ENCODE data around the gene NMRAL1.
A peak's percentile ranks its signal among the peaks of the same experiment; 100 is the strongest.

NMRAL1 gene

GRCh38 chr16:4415538-4416199, 58.8 kb downstream of the NMRAL1 start:
- peak overlapping the region; percentile 92 to 97 (median 93) for H3K4me3 Mint-ChIP-seq
- H3K9me3 Mint-ChIP-seq = no peaks in the 10 kb centered on the region
- peak overlapping the region; percentile 8 to 54 (median 14) for H3K27ac Mint-ChIP-seq
- H3K36me3 Mint-ChIP-seq (ENCODE audit: low read depth) = no peaks in the 10 kb centered on the region
- peaks cover 8% of the 10 kb centered on the region for H3K27me3 Mint-ChIP-seq (ENCODE audit: low read depth)
- peaks cover 41% of the 10 kb centered on the region for H3K4me1 Mint-ChIP-seq
- TF ChIP-seq CTCF (IDR thresholded peaks at IDR 0.05; ENCODE audit: unreplicated experiment in 3 of 3) = no peak

DNA sequence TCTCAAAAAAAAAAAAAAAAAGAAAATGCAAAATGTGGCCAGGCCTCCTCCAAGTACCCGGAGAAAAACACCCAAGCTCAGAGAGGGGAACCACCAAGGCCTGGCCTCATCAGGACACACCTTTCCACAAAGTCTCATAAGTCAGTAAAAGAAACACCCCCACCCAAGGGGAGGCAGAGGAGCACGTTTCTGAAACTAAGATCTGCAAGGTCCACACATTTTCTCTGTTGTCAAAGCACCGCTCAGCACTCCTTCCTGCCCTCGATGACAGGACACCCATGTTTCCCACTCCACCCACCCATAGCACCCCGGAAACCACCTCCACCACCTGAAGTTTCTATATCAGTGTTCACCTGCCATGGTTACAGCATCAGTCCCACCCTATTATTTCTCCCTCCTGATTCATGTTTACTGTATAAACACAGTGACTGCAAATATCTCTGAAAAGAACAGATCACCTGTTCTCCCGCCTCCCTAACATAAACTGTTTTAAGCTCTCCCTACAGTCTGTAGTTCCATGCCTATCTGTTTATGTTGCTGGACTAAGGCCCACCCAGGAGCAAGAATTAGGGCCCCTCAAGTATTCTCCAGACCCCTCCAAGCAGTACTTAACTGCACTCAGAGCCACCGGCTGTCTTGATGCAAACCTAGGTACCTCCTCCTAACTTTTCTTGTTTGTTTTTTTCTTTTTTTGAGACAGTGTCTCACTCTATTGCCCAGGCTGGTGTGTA, 60.1 kb downstream of the NMRAL1 start:
- Mint-ChIP-seq H3K27me3 (ENCODE audit: low read depth) (peaks cover 4% of the 10 kb centered on the region), H3K4me3 (peak overlapping the region; percentile 73 to 97 (median 92)), H3K27ac (peak overlapping the region in 1 of 3 experiments; percentile 52), H3K9me3 (no peaks in the 10 kb centered on the region), H3K36me3 (ENCODE audit: low read depth) (no peaks in the 10 kb centered on the region), H3K4me1 (peaks cover 48% of the 10 kb centered on the region)
- no peak for TF ChIP-seq CTCF (IDR thresholded peaks at IDR 0.05; ENCODE audit: unreplicated experiment in 3 of 3)

- Mint-ChIP-seq H3K27me3 (ENCODE audit: low read depth) (no peaks in the 10 kb centered on the region), H3K9me3 (no peaks in the 10 kb centered on the region), H3K4me1 (peaks cover 54% of the 10 kb centered on the region), H3K27ac (peak overlapping the region in 2 of 3 experiments; percentile 29 to 88), H3K36me3 (ENCODE audit: low read depth) (no peaks in the 10 kb centered on the region), H3K4me3 (peak overlapping the region in 2 of 3 experiments; percentile 26 to 68)
- TF ChIP-seq CTCF (IDR thresholded peaks at IDR 0.05; ENCODE audit: unreplicated experiment in 3 of 3) = no peak
These were observed 61.6 kb downstream of the NMRAL1 start for GRCh38 chr16:4412854-4413253.

DNA sequence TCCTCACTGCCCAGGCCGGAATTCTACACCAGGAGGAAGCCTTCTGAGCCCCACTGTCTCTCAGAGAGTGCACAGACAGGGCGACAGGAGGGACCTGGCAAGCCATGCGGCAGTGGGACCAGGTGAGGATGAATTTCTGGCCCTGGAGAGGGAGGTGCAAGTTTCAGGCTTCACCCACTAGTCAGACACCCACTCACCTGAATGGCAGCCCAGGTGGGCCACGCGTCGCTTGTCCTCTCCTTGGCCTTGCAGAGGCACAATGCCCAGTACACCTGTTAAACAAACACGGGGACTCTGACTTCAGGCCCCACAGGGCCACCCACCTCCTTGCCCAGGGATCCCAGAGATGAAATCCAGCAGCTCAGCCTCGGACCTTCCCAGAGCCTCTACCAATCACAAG, 62.3 kb downstream of the NMRAL1 start:
- H3K27ac Mint-ChIP-seq = peak overlapping the region in 1 of 3 experiments; percentile 88
- peaks cover 54% of the 10 kb centered on the region for H3K4me1 Mint-ChIP-seq
- peak overlapping the region in 1 of 3 experiments; percentile 68 for H3K4me3 Mint-ChIP-seq
- no peaks in the 10 kb centered on the region for H3K9me3 Mint-ChIP-seq
- no peaks in the 10 kb centered on the region for H3K36me3 Mint-ChIP-seq (ENCODE audit: low read depth)
- no peaks in the 10 kb centered on the region for H3K27me3 Mint-ChIP-seq (ENCODE audit: low read depth)
- TF ChIP-seq CTCF (IDR thresholded peaks at IDR 0.05; ENCODE audit: unreplicated experiment in 3 of 3) = no peak
